ENCODE results near the gene VTCN1.
A peak's percentile ranks its signal among the peaks of the same experiment; 100 is the strongest.

VTCN1 gene

DNA sequence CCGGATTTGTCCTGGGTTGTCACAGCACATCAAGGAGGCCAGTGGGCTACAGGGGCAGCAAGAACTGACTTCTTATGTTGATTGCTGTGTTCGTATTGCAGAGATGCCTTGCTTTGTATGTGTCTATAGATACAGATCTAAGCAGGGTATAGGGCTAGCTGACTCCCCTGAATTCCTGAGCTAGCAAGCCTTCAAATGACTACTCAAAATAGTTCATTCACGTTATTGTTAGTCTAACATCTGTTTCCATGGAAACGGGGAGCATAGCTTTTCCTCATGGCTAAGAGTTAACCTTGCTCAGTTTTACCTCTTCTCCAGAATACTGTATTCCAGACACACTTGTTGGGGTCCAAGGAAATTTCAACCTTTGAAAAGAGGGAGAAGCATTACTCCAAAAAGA is 113.3 kb downstream of the VTCN1 start:
- H3K27ac ChIP-seq (ENCODE audit: low read depth, low read length, severe bottlenecking) = no peak overlapping the region
- H3K4me1 ChIP-seq (ENCODE audit: control insufficient read depth, insufficient read depth, low read length, poor library complexity, severe bottlenecking) = peaks cover 22% of the 10 kb centered on the region
- H3K36me3 ChIP-seq (ENCODE audit: control insufficient read depth, insufficient read depth, low read length) = peaks cover 67% of the 10 kb centered on the region
- WGBS, 2 experiments (ENCODE audit: insufficient coverage in 2 of 2) = 87 to 96% methylated on average over 2 of the region's 4 CpGs
- H3K4me3 ChIP-seq (ENCODE audit: extremely low read depth, insufficient read depth, low read length, poor library complexity, severe bottlenecking) = no peak overlapping the region
- H3K9me3 ChIP-seq (ENCODE audit: control insufficient read depth, low read length) = no peaks in the 10 kb centered on the region

DNA sequence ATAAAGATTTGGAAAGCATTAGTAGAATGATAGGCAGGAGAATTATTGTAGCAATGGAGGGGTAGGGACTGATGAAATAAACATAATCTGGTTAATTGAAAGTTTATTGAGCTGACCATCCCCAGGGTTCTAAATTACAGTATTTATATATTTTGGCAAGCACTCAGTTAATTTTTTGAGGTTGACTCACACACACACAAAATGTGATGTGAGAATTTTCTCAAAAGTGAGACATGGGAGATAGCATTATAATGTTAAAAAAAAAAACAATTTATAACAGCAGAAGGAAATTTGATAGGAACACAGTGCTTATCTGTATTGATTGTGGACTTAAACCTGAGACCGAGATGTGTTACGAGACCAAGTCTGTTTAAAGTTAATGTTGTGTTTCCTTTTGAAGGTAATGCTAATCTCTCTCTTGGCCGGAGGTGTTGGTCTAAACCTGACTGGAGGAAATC is 113.7 kb downstream of the VTCN1 start:
- H3K27ac ChIP-seq (ENCODE audit: low read depth, low read length, severe bottlenecking) = no peak overlapping the region
- 91 to 92% methylated on average over 2 to 3 of the region's 3 CpGs for WGBS, 2 experiments (ENCODE audit: insufficient coverage in 2 of 2)
- H3K4me1 ChIP-seq (ENCODE audit: control insufficient read depth, insufficient read depth, low read length, poor library complexity, severe bottlenecking) = peaks cover 27% of the 10 kb centered on the region
- no peaks in the 10 kb centered on the region for H3K9me3 ChIP-seq (ENCODE audit: control insufficient read depth, low read length)
- H3K36me3 ChIP-seq (ENCODE audit: control insufficient read depth, insufficient read depth, low read length) = peaks cover 64% of the 10 kb centered on the region
- H3K4me3 ChIP-seq (ENCODE audit: extremely low read depth, insufficient read depth, low read length, poor library complexity, severe bottlenecking) = no peak overlapping the region

DNA sequence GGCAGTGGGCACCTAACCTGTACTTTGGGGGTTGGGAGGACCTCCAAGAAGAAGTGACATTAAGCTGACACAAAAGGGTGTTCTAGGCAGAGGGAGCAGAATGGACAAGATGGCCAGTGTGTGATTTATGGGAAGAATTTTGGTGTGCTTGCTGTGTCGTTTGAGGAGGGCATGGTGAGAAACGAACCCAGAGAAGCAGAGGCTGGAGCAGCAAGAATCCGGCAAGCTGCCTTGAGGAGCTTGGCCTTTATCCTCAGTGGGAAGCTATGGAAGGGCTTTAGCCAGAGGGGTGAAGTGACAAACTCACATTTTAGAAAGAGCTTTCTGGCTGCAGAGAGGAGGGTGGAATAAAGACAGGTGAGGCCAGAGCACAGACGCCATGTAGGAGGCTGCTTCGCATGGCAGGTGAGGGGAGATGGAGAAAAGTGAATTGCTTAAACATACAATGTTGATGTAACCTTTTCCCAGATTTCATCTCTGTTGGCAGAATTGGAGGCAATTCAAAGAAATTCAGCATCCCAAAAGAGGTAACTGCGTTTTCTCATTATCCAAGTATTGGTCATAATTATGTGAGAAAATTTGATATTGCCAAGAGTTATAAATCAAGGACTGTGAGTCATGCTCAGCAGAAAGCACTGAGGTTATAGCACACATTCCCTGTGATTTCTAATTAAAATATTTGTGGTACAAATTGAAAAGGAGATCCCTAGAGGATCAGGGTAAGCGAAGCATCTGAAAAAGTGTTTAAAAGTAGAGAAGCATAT is 115.7 kb downstream of the VTCN1 start:
- Histone ChIP-seq H3K4me1 (ENCODE audit: control insufficient read depth, insufficient read depth, low read length, poor library complexity, severe bottlenecking) (peaks cover 27% of the 10 kb centered on the region), H3K9me3 (ENCODE audit: control insufficient read depth, low read length) (no peaks in the 10 kb centered on the region), H3K27ac (ENCODE audit: low read depth, low read length, severe bottlenecking) (no peak overlapping the region), H3K4me3 (ENCODE audit: extremely low read depth, insufficient read depth, low read length, poor library complexity, severe bottlenecking) (no peak overlapping the region), H3K36me3 (ENCODE audit: control insufficient read depth, insufficient read depth, low read length) (peaks cover 63% of the 10 kb centered on the region)
- 96% methylated on average over 5 to 6 of the region's 7 CpGs for WGBS, 2 experiments (ENCODE audit: insufficient coverage in 2 of 2)

DNA sequence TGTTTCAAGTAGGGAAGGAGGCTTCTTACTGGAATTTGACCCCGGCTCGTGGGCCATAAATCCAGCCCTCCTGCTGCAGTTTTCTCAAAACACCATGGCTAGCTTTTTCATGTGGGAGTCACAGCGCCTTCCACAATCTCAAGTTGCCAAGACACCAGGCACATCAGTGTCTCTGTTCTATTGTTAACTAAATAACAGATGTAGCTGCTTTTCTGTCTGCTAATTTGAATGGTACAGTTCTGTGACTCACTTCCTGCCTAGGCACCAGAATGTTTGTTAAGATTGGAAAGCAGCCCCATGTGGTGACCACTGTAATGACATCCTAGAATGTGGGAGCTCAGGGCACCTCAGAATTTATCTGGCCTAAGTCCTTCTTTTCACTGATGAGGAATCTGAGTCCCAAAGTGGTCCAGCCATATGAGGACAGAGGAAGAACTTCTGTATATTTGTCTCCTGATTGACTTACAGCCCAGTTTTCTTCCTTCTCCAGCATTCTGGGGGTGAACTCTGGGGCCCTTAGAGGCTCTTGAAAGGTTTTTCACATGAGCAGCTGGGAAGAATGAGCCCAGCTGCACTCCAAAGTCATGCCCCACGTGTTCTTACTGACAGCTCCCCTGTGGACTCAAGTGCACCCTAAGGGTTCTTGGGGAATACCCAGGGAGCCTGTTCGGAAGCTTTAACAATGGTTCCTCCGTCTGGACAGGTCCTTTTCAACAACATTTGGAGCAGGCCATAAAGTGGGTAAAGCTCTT is 116.7 kb downstream of the VTCN1 start:
- H3K36me3 ChIP-seq (ENCODE audit: control insufficient read depth, insufficient read depth, low read length) = peaks cover 63% of the 10 kb centered on the region
- peak overlapping the region; percentile 96 for H3K27ac ChIP-seq (ENCODE audit: low read depth, low read length, severe bottlenecking)
- WGBS, 2 experiments (ENCODE audit: insufficient coverage in 2 of 2) = 81 to 82% methylated on average over 2 to 5 of the region's 6 CpGs
- H3K9me3 ChIP-seq (ENCODE audit: control insufficient read depth, low read length) = no peaks in the 10 kb centered on the region
- H3K4me3 ChIP-seq (ENCODE audit: extremely low read depth, insufficient read depth, low read length, poor library complexity, severe bottlenecking) = no peak overlapping the region
- H3K4me1 ChIP-seq (ENCODE audit: control insufficient read depth, insufficient read depth, low read length, poor library complexity, severe bottlenecking) = peaks cover 27% of the 10 kb centered on the region

Measured in mesodermal cell (in vitro differentiated cells).